Activated T-helper 9 cell treated with anti-CD3 and anti-CD28 coated beads, Interleukin-2, amount 50 U/mL, for 16 hours (primary cell): Measurements from ENCODE around the gene SERP2.

ENCODE experiments used
- DNase-seq: peaks from one replicate; pipeline ENCODE4 v3.0.0-alpha.2; 2020; ENCODE audit warnings: low read depth

The SERP2 gene

GRCh38 chr13:44412346-44412935 is 38.8 kb downstream of the SERP2 start:
- DNase-seq: no peak

GRCh38 chr13:44413095-44413494 is 39.5 kb downstream of the SERP2 start:
- DNase-seq: no peak

GRCh38 chr13:44414716-44415115 is 41.1 kb downstream of the SERP2 start:
- no peak for DNase-seq

- no peak for DNase-seq
These were observed 42.2 kb downstream of the SERP2 start for GRCh38 chr13:44415815-44416214.

GRCh38 chr13:44416301-44416700 is 42.7 kb downstream of the SERP2 start:
- no peak for DNase-seq

- no peak for DNase-seq
These were observed 43.1 kb downstream of the SERP2 start for GRCh38 chr13:44416744-44417143.

GRCh38 chr13:44417446-44417845 is 43.8 kb downstream of the SERP2 start:
- DNase-seq: no peak

GRCh38 chr13:44417876-44418275 is 44.3 kb downstream of the SERP2 start:
- no peak for DNase-seq

GRCh38 chr13:44420376-44421220 is 47.0 kb downstream of the SERP2 start:
- DNase-seq: no peak

GRCh38 chr13:44421853-44422525 is 48.4 kb downstream of the SERP2 start:
- no peak for DNase-seq

GRCh38 chr13:44422755-44423643 is 49.4 kb downstream of the SERP2 start:
- no peak for DNase-seq

- no peak for DNase-seq
These were observed 50.2 kb downstream of the SERP2 start for GRCh38 chr13:44423824-44424223.

GRCh38 chr13:44425041-44425814 is 51.6 kb downstream of the SERP2 start:
- no peak for DNase-seq

- DNase-seq: no peak
These were observed 52.1 kb downstream of the SERP2 start for GRCh38 chr13:44425815-44426078.

GRCh38 chr13:44426461-44426860 is 52.8 kb downstream of the SERP2 start:
- no peak for DNase-seq

GRCh38 chr13:44429311-44429710 is 55.7 kb downstream of the SERP2 start:
- DNase-seq: no peak

GRCh38 chr13:44431150-44431549 is 57.5 kb downstream of the SERP2 start:
- no peak for DNase-seq

GRCh38 chr13:44432650-44433049 is 59.0 kb downstream of the SERP2 start:
- DNase-seq: no peak

- DNase-seq: no peak
These were observed 60.5 kb downstream of the SERP2 start for GRCh38 chr13:44433863-44434765.

- DNase-seq: no peak
These were observed 61.1 kb downstream of the SERP2 start for GRCh38 chr13:44434766-44435141.
